Measurements from ENCODE around the gene SAMD8.

SAMD8 gene

DNA sequence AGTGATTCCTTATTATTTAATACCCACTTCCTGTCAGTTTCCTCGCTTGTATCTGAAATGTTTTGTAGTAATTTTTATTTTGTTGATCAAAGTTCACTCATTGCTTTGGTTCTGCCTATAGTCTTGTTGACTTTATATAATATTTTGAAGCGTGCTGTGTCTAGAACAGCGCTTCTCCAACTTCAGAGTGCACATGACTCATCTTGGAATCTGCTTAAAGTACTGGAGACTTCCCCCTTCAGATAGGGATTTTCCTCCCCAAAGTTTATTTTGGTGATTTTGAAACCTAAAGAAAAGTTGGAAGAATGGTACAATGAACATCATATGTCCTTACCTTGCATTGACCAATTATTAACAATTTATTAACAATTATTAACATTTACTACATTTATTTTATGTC, 118.5 kb downstream of the SAMD8 start:
- no peak for DNase-seq

DNA sequence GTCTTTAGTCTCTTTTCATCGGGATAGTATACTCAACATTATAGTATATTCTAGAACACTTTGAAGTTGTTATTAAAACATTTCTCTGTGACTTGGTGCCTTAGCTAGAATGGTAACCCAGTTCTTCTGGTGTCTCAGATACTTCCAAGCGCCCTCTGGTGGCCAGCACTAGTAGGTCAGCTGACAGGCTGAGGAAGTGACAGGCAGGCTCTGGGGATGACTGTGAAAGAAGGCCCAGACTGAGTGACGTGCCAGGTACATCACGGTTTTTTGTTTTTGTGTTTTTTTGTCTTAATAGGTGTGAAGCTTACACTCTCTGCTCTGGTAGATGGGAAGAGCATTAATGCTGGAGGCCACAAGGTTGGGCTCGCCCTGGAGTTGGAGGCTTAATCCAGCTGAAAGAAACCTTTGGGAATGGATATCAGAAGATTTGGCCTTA, 119.2 kb downstream of the SAMD8 start:
- DNase-seq = peak; percentile 75

All from NCI-H146 (cell line).